Smooth muscle cell of the brain vasculature (primary cell): ENCODE results near the gene ITCH.
A peak's percentile ranks its signal among the peaks of the same experiment; 100 is the strongest.
"Not testable (repeated sequence)": the region's sequence is repeated elsewhere in the genome, so short reads cannot be mapped to it uniquely, and the experiment has no call there.

Experiments used
- DNase-seq: peaks from one replicate; pipeline ENCODE4 v3.0.0-alpha.2; 2012; ENCODE audit warnings: low read depth, low spot score

The ITCH gene

DNA sequence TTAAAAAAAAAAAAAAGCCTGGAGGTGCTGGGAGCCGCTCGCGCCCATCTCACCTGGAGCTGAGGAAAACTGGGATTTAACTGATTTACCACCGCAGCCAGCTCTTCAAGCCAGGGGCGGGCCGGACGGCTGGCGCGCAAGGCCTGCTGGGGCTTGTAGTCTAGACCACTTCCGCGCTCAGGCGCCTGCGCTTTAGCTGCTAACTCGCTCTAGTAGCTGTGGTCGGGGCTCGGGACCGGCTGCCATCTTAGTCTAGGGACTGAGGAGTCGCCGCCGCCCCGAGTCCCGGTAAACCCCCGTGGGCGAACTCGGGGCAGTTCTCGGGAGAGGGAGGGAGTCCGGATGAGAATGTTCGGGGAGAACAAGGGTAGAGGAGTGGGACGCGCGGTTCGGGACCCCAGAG, at the start of gene ITCH:
Gene ITCH, plus strand, starts transcription at position 212 of the 403 bp plus-strand sequence. CDS start 30,539 bp downstream, outside the sequence.
- peak; percentile 86 for DNase-seq

DNA sequence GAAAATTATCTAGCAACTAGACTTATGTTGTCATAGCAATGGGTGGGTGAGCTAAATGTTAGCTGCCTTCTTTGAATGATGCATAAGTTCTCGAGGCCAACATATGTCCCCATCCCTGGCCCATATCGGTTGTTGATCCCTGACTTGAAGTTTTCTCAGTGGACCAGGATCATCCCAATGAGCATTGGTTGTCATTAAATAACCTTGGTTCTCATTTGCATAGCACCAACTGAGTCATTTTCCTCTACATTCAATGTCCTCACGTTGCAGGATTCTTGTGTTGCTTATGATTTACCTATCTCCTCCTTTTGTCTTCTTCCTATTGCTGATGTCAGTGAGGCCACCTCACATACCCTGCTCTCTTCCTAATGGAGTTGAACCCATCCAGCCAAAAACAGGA, 47.8 kb upstream of the ITCH start:
- no peak for DNase-seq

- DNase-seq = no peak
Observed at GRCh38 chr20:34316196-34316814, 46.8 kb upstream of the ITCH start.

- no peak for DNase-seq
Observed at GRCh38 chr20:34318609-34319443, 44.2 kb upstream of the ITCH start.

GRCh38 chr20:34320861-34321260, 42.2 kb upstream of the ITCH start:
- no peak for DNase-seq

GRCh38 chr20:34322267-34323105, 40.6 kb upstream of the ITCH start:
- DNase-seq = no peak

DNA sequence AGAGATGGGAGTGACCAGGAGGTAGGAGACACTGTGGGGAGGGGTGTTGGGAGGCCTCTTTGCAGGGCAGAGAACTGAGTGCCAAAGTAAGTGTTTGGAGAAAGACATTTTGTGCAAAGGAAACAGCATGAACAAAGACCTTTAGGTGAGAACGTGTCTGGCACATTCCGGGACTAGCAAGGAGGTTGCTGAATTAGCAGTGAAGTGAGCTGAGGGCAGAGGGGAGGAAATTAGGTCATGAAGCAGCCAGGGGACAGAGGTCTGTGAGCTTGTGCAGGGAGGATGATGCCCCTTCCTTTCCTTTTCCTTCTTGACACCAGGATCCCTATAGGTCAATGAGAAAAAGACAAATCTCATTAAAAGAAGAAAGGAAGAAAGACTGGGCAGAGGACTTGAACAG, 38.5 kb upstream of the ITCH start:
- DNase-seq = no peak

DNA sequence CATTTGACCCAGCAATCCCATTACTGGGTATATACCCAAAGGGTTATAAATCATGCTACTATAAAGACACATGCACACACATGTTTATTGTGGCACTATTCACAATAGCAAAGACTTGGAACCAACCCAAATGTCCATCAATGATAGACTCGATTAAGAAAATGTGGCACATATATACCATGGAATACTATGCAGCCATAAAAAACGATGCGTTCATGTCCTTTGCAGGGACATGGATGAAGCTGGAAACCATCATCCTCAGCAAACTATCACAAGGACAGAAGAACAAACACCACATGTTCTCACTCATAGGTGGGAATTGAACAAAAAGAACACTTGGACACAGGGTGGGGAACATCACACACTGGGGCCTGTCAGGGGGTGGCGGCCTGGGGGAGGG, 34.9 kb upstream of the ITCH start:
- DNase-seq = not testable (repeated sequence)

DNA sequence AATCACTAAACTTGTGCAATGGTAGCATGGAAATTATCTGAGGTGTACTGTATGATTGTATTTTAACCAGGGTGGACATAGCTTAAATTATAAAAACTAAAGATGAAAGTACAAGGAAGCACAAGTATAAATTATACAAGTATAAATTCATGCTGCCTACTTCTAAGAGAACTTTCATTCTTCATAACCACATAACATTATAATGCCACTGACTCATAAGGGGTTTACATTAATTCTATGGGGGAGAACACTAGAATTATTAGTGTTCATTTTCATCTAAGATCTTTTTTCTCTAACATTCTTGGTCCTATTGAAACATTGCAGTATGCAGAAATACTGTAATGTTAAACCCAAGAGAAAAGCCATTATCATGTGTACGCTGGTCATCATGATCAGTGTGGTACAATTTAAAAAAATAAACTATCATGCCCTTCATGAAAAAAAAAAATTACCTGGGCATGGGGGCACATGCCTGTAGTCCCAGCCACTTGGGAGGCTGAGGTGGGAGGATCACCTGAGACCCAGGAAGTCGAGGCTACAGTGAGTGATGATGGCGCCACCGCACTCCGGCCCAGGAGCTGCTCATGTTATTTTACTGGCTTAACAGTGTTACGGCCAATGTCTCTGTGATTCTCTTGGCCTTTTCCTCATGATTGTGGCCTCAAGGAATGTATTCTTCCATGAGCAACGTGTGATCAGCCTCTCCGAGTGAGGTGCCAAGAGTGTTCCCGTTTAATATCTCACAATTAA, 34.0 kb upstream of the ITCH start:
- DNase-seq = no peak

GRCh38 chr20:34330861-34331544, 32.1 kb upstream of the ITCH start:
- DNase-seq = not testable (repeated sequence)

DNA sequence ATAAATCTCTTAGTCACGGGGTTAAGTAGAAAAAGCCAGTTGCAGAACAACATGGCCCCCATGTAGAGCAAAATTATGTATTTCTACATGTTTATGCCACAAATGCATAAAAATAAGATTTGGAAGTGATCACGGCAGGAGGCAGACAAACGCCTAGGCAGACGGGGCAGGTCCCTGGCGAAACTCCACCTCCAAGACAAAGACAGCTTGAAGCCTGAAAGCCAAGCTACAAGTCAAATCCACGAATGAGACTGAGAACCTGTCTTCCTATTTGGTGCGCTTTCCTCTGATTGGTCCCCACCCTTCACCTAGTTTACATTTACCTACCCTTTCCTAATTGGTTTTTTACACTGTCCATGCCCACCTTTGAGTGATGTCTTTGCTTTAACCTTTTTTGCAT, 31.2 kb upstream of the ITCH start:
- DNase-seq = no peak

DNA sequence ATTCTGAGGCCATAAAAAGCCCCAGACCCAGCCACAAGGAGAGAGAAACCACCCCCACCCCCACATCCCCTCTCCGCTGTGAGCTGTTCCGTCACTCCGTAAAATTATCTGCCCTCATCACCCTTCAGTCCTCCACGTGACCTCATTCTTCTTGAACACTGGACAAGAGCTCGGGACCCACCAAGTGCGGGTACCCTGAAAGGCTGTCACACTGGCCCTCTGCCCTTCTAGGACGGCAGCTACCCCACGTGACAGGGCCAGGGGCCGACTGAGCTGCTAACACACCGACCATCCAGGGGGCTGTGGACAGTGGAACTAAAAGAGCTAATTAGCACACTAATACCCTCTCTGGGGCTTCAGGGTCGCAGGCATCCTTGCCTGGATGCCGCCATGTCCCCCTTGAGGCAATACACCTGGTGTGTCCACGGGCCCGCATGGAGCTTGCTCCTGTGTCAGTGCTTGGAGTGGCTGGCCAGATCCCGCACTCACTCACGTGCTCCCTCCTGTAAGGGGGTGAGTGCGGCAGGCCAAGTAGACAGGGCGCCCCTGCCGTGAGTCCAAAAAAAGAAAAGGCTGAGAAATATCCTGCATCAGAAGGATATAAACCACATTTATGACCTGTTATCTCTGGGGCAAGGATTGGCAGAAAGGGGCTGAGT, 30.7 kb upstream of the ITCH start:
- no peak for DNase-seq

- DNase-seq = no peak
Observed at GRCh38 chr20:34333786-34334185, 29.3 kb upstream of the ITCH start.

GRCh38 chr20:34334654-34335407, 28.2 kb upstream of the ITCH start:
- DNase-seq = no peak

- DNase-seq = no peak
Observed at GRCh38 chr20:34337544-34337943, 25.5 kb upstream of the ITCH start.

- DNase-seq = no peak
Observed at GRCh38 chr20:34337982-34338726, 24.9 kb upstream of the ITCH start.

- not testable (repeated sequence) for DNase-seq
Observed at GRCh38 chr20:34340726-34341125, 22.3 kb upstream of the ITCH start.

GRCh38 chr20:34341199-34341598, 21.9 kb upstream of the ITCH start:
- not testable (repeated sequence) for DNase-seq
